HFF-Myc (cell line): ENCODE data around the gene PHACTR2.

Experiments
- DNase-seq: peaks from one replicate; pipeline ENCODE4 v3.0.0-alpha.2; 2011; ENCODE audit warnings: low read depth; ENCODE audit errors: extremely low read depth
- H3K4me3 ChIP-seq: replicated peaks from 2 replicates; pipeline ENCODE4 v1.5.1; 2011; ENCODE audit warnings: low read depth, mild to moderate bottlenecking, control low read depth, low read length
- CTCF ChIP-seq: IDR thresholded peaks from 2 replicates; pipeline ENCODE4 v1.5.1; 2012; ENCODE audit warnings: mild to moderate bottlenecking, low read depth, low read length, control low read depth; ENCODE audit errors: missing control alignments

Gene PHACTR2

GRCh38 chr6:143877584-143878271 lies 200.0 kb downstream of the PHACTR2 start:
- no peak for TF ChIP-seq CTCF
- no peak for DNase-seq
- no peak overlapping the region for H3K4me3 ChIP-seq

- TF ChIP-seq CTCF: no peak
- DNase-seq: no peak
- no peak overlapping the region for H3K4me3 ChIP-seq
Observed at GRCh38 chr6:143878272-143878760, 200.6 kb downstream of the PHACTR2 start.

- no peak overlapping the region for H3K4me3 ChIP-seq
- DNase-seq: no peak
- no peak for TF ChIP-seq CTCF
Observed at GRCh38 chr6:143880412-143880811, 202.6 kb downstream of the PHACTR2 start.
